A673 (cell line): ENCODE results near the gene TEAD1.
"Not testable (repeated sequence)": the region's sequence is repeated elsewhere in the genome, so short reads cannot be mapped to it uniquely, and the experiment has no call there.

Experiments used
- CTCF ChIP-seq: fragments of 300-800, 200-600 bp; sonication (generic); conservative IDR thresholded peaks from 2 replicates; pipeline ENCODE4 v1.5.1; 2017; ENCODE audit warnings: low read depth, mild to moderate bottlenecking, antibody characterized with exemption, low read length, moderate library complexity, mixed read lengths
- EZH2 ChIP-seq: fragments of 200-600 bp; sonication (generic); IDR thresholded peaks from 2 replicates; pipeline ENCODE4 v1.6.1; 2017; ENCODE audit warnings: borderline replicate concordance, low read depth, mild to moderate bottlenecking, mixed read lengths, antibody characterized with exemption, low read length; ENCODE audit not compliant: poor library complexity, severe bottlenecking

GRCh38 chr11:12758117-12758516 lies 83.9 kb downstream of the TEAD1 start:
- TF ChIP-seq CTCF, EZH2: not testable (repeated sequence)
